EH (cell line): ENCODE results near the gene PPP1CB.
A peak's percentile ranks its signal among the peaks of the same experiment; 100 is the strongest.
"Not testable (repeated sequence)": the region's sequence is repeated elsewhere in the genome, so short reads cannot be mapped to it uniquely, and the experiment has no call there.

Experiments
- DNase-seq: peaks from one replicate; pipeline ENCODE4 v3.0.0-alpha.2; 2015; ENCODE audit warnings: low read depth

PPP1CB gene

GRCh38 chr2:28779001-28779400, 27.4 kb downstream of the PPP1CB start:
- DNase-seq: no peak

DNA sequence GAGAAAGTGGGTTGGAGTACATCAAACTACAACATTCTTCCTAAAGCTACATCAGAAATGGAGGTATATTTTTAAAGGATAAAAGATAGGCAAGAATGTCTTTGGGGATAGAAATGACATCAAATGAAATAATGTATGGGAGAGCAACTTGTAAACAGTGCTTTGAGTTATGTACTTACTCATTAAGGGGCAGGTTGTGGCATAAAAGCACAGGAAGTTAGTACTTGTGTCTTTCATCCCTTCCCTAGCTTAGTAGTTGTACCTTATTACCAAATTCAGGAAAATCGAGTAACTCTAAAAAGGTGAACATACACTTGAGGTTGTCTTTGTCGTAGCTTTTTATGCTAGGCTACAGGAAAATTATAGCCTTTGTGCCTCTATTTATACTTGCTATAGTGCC, 28.9 kb downstream of the PPP1CB start:
- no peak for DNase-seq

DNA sequence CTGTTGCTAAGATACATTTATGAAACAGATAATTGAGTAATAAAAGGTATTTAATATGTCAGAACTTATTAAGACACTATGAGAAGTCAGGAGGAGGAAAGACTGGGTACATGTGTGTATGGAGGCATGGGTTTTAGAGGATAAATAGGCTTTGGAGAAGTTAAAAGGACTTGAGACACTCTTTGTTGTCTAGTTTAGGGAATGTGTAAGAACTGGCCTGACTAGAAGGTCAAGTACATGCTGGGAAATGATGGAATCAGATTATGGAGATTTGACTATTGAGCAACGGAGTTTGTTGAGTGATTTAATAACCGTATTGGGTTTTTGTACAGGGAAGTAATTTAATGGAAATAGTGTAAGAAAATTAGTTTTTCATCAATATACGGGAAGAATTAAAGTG, 30.8 kb downstream of the PPP1CB start:
- no peak for DNase-seq

DNA sequence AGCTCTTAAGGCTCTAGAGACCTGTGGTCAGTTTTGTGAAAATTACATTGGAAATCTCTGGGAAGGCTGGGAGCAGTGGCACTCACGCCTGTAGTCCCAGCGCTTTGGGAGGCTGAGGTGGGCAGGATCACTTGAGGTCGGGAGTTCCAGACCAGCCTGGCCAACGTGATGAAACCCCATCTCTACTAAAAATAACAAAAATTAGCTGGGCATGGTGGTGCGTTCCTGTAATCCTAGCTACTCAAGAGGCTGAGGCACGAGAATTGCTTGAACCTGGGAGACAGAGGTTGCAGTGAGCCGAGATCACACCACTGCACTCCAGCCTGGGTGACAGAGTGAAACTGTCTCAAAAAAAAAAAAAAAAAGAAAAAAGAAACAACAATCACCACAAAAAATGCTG, 32.9 kb downstream of the PPP1CB start:
- DNase-seq: not testable (repeated sequence)

DNA sequence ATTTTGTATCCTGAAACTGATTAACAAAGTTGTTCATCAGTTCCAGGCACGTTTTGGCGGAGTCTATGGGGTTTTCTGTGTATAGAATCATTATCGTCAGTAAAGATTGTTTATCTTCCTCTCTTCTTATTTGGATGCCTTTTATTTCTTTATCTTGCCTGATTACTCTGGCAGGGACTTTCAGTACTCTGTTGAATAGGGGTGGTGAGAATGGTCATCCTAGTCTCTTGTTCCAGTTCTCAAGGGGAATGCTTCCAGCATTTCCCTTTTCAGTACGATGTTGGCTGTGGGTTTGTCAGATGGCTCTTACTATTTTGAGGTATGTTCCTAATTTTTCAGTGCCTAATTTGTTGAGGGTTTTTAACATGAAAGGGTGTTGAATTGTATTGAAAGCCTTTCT, 45.0 kb downstream of the PPP1CB start:
- no peak for DNase-seq

GRCh38 chr2:28801726-28802125, 50.1 kb downstream of the PPP1CB start:
- DNase-seq: peak; percentile 64

GRCh38 chr2:28802975-28803429, 51.4 kb downstream of the PPP1CB start:
- DNase-seq: peak; percentile 56

- DNase-seq: no peak
These were observed 58.3 kb downstream of the PPP1CB start for GRCh38 chr2:28809927-28810326.

DNA sequence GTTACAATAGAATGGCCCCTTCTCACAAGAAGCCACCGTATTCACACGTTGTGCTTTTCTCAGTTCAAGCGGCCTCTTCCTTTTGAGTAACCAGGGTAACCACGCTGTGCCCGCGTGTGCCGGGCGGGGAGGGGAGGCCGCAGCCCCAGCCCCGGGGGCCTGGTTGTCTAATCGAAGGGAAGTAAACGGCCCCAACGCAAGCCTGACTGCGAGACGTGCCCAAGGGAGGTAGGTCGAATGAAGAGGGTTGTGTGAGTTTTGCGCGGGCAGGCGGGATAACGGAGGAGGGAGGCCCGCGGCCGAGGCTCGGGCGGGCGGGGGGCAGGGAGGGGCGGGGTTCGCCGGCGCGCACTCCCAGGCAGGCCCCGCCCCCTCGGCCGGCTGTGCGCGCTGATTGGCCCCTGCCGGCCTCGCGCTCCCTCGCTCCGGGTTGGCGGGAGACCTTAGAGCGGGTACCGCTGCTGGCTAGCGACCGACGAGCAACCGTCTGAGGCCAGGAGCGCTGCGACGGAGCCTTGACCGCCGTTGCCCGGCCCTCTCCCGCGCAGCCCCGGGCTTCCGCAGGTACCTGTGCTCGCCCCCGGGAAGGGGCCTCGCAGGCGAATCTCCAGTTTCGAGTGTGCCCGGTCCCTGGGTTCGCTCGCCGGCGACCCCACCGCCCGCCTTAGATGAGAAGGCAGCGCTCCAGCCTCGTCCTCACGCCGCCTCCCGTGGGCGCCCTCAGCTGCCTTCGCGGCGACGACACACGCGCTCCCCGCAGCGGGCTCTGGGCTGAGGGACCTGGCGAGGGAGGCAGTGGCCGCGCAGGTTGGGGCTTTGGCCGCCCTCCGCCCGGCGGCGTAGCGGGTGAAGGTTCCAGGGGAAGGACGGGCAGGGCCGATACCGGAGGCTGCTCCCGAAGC, 59.0 kb downstream of the PPP1CB start, which contains the start of gene SPDYA:
Gene SPDYA, plus strand, starts transcription at position 451 of the 902 bp plus-strand sequence. CDS start 5,181 bp downstream, outside the sequence.
- DNase-seq: peak; percentile 75

- DNase-seq: no peak
These were observed 66.4 kb downstream of the PPP1CB start for GRCh38 chr2:28818053-28818452.

GRCh38 chr2:28821295-28821958, 69.8 kb downstream of the PPP1CB start:
- DNase-seq: peak; percentile 59

GRCh38 chr2:28822036-28822435, 70.4 kb downstream of the PPP1CB start:
- DNase-seq: no peak

- DNase-seq: no peak
These were observed 72.6 kb downstream of the PPP1CB start for GRCh38 chr2:28824207-28824606.

DNA sequence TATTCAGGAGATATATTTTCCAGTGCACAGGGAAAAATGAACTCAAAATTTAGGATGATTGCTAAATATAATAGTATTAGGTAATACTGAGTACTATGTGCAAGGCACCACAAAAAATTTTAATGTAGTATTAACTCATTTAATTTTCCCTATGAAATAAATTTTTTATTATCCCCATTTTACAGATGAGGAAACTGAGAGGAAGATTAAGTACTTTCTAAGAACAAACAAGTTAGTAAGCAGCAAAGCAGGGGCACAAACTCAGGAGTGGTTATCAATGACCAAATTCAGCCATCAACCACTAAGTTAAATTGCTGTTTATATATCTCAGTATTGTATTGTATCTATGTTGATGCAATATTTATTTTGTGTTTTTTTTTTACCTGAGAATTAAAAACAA, 73.2 kb downstream of the PPP1CB start:
- DNase-seq: no peak

DNA sequence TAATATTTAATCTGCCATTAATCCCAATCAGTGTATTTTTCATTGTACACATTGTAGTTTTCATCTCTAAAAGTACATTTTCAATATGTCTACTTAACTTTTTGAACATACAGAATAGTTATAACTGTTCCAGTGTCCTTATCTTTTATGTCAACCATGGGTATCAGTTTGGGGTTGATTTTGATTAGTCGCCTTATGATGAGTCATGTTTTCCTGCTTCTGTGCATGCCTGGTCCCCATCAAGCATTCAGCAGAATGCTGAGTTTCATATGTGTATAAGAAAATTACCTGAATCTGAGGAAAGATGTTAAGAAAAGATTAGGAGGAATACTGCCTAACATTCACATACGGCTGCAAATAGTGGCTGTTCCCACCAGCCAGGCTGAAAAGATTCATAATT, 76.8 kb downstream of the PPP1CB start:
- peak; percentile 22 for DNase-seq

- no peak for DNase-seq
These were observed 82.3 kb downstream of the PPP1CB start for GRCh38 chr2:28833740-28834470.

GRCh38 chr2:28835781-28836180, 84.2 kb downstream of the PPP1CB start:
- no peak for DNase-seq

- no peak for DNase-seq
These were observed 87.3 kb downstream of the PPP1CB start for GRCh38 chr2:28838971-28839370.

DNA sequence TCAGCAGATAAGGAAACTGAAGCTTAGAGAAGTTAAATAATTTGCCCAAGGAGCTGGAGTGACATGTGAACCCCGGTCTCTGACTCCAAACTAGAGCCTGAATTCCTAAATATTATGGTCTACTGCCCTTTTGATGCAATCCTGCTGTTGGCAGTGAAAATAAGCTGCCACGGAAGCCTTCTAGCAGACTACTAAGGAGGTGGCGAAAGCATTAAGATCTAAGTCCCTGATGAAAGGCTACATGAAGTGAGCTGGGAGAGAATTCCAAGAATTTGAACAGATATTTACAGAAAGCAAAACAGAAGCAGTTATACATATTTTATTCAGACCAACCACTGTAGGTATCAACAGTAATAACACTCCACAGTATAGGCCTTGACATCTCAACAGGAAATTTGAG, 90.4 kb downstream of the PPP1CB start:
- DNase-seq: no peak
